ENCODE data around the gene SMAD6. TPM values are rescaled to one million over a fixed set of nuclear protein-coding genes. Genes with fewer than 3 reads are reported as not detected.

Gene SMAD6
- total and polyA plus RNA-seq, 2 experiments from 2014 or later = 3.6 to 32.9 TPM

- H3F3A ChIP-seq (ENCODE audit: insufficient read depth) = no peaks in the 10 kb centered on the region; the same call in 1 of the 2 replicates
- no peak overlapping the region for H3K27ac ChIP-seq
- no peaks in the 10 kb centered on the region for H3K9me2 ChIP-seq (ENCODE audit: insufficient read depth)
- WGBS, 2 experiments (ENCODE audit: low coverage in 1 of 2, low lambda C conversion rate in 2 of 2, missing lambda C conversion rate in 2 of 2) = 75% methylated on average over 2 of the region's 2 CpGs
- in situ Hi-C loops (cut with MboI) = no loop called here
- no peak for DNase-seq
- H3K27me3 ChIP-seq (replicated peaks; ENCODE audit: insufficient read depth) = no peaks in the 10 kb centered on the region
- H4K20me1 ChIP-seq (ENCODE audit: insufficient read depth) = no peaks in the 10 kb centered on the region
- H3K79me2 ChIP-seq (ENCODE audit: insufficient read depth) = no peaks in the 10 kb centered on the region
- H3K4me1 ChIP-seq (ENCODE audit: insufficient read depth) = no peaks in the 10 kb centered on the region
- no peaks in the 10 kb centered on the region for H3K9me3 ChIP-seq (ENCODE audit: low read depth)
- H3K4me3 ChIP-seq = no peak overlapping the region
- H2AFZ ChIP-seq = no peak overlapping the region
- H3K36me3 ChIP-seq (ENCODE audit: low read depth) = no peaks in the 10 kb centered on the region
- TF ChIP-seq EZH2 (IDR thresholded peaks at IDR 0.05; ENCODE audit: insufficient read depth, poor library complexity, severe bottlenecking) (no peak), EZH2phosphoT487 (IDR thresholded peaks at IDR 0.05; ENCODE audit: insufficient read depth, low read depth) (no peak)
- no peak overlapping the region for H3K4me2 ChIP-seq (ENCODE audit: unreplicated experiment)
- no peak overlapping the region for H3K9ac ChIP-seq
Observed at GRCh38 chr15:66681395-66681794, 20.6 kb upstream of the SMAD6 start.

- Histone ChIP-seq H3K27ac (no peak overlapping the region), H4K20me1 (ENCODE audit: insufficient read depth) (no peaks in the 10 kb centered on the region), H3K36me3 (ENCODE audit: low read depth) (no peaks in the 10 kb centered on the region), H3K4me1 (ENCODE audit: insufficient read depth) (no peaks in the 10 kb centered on the region), H3K4me3 (no peak overlapping the region), H3K9ac (no peak overlapping the region), H3K27me3 (replicated peaks; ENCODE audit: insufficient read depth) (no peaks in the 10 kb centered on the region), H3K4me2 (ENCODE audit: unreplicated experiment) (no peak overlapping the region), H3F3A (ENCODE audit: insufficient read depth) (no peaks in the 10 kb centered on the region; the same call in 1 of the 2 replicates), H3K9me2 (ENCODE audit: insufficient read depth) (no peaks in the 10 kb centered on the region), H2AFZ (no peak overlapping the region), H3K79me2 (ENCODE audit: insufficient read depth) (no peaks in the 10 kb centered on the region), H3K9me3 (ENCODE audit: low read depth) (no peaks in the 10 kb centered on the region)
- no peak for TF ChIP-seq EZH2 (IDR thresholded peaks at IDR 0.05; ENCODE audit: insufficient read depth, poor library complexity, severe bottlenecking)
- TF ChIP-seq EZH2phosphoT487 (IDR thresholded peaks at IDR 0.05; ENCODE audit: insufficient read depth, low read depth) = no peak
- 84 to 85% methylated on average over 2 of the region's 2 CpGs for WGBS, 2 experiments (ENCODE audit: low coverage in 1 of 2, low lambda C conversion rate in 2 of 2, missing lambda C conversion rate in 2 of 2)
- no peak for DNase-seq
- in situ Hi-C loops (cut with MboI) = no loop called here
Observed at GRCh38 chr15:66682246-66682645, 19.8 kb upstream of the SMAD6 start.

- H3K36me3 ChIP-seq (ENCODE audit: low read depth) = no peaks in the 10 kb centered on the region
- H3K27ac ChIP-seq = no peak overlapping the region
- in situ Hi-C loops (cut with MboI) = no loop called here
- no peak overlapping the region for H3K4me2 ChIP-seq (ENCODE audit: unreplicated experiment)
- H3K79me2 ChIP-seq (ENCODE audit: insufficient read depth) = no peaks in the 10 kb centered on the region
- WGBS, 2 experiments (ENCODE audit: low coverage in 1 of 2, low lambda C conversion rate in 2 of 2, missing lambda C conversion rate in 2 of 2) = 5 to 24% methylated on average over 1 of the region's 1 CpG
- H3K4me3 ChIP-seq = no peak overlapping the region
- H3K9me3 ChIP-seq (ENCODE audit: low read depth) = no peaks in the 10 kb centered on the region
- no peak overlapping the region for H3K9ac ChIP-seq
- H3F3A ChIP-seq (ENCODE audit: insufficient read depth) = no peaks in the 10 kb centered on the region; the same call in 1 of the 2 replicates
- no peaks in the 10 kb centered on the region for H4K20me1 ChIP-seq (ENCODE audit: insufficient read depth)
- no peak overlapping the region for H2AFZ ChIP-seq
- TF ChIP-seq EZH2 (IDR thresholded peaks at IDR 0.05; ENCODE audit: insufficient read depth, poor library complexity, severe bottlenecking) = no peak
- TF ChIP-seq EZH2phosphoT487 (IDR thresholded peaks at IDR 0.05; ENCODE audit: insufficient read depth, low read depth) = no peak
- DNase-seq = peak; percentile 62
- no peaks in the 10 kb centered on the region for H3K27me3 ChIP-seq (replicated peaks; ENCODE audit: insufficient read depth)
- H3K4me1 ChIP-seq (ENCODE audit: insufficient read depth) = no peaks in the 10 kb centered on the region
- no peaks in the 10 kb centered on the region for H3K9me2 ChIP-seq (ENCODE audit: insufficient read depth)
Observed at GRCh38 chr15:66682865-66683264, 19.2 kb upstream of the SMAD6 start.

- no peaks in the 10 kb centered on the region for H3K36me3 ChIP-seq (ENCODE audit: low read depth)
- H3K9ac ChIP-seq = no peak overlapping the region
- H4K20me1 ChIP-seq (ENCODE audit: insufficient read depth) = no peaks in the 10 kb centered on the region
- no peak overlapping the region for H3K4me2 ChIP-seq (ENCODE audit: unreplicated experiment)
- H3K79me2 ChIP-seq (ENCODE audit: insufficient read depth) = no peaks in the 10 kb centered on the region
- no peaks in the 10 kb centered on the region for H3K9me3 ChIP-seq (ENCODE audit: low read depth)
- H3K27me3 ChIP-seq (replicated peaks; ENCODE audit: insufficient read depth) = no peaks in the 10 kb centered on the region
- H2AFZ ChIP-seq = no peak overlapping the region
- in situ Hi-C loops (cut with MboI) = no loop called here
- no peak for TF ChIP-seq EZH2 (IDR thresholded peaks at IDR 0.05; ENCODE audit: insufficient read depth, poor library complexity, severe bottlenecking)
- TF ChIP-seq EZH2phosphoT487 (IDR thresholded peaks at IDR 0.05; ENCODE audit: insufficient read depth, low read depth) = no peak
- no peak overlapping the region for H3K4me3 ChIP-seq
- no peaks in the 10 kb centered on the region; the same call in 1 of the 2 replicates for H3F3A ChIP-seq (ENCODE audit: insufficient read depth)
- no peak overlapping the region for H3K27ac ChIP-seq
- DNase-seq = no peak
- no peaks in the 10 kb centered on the region for H3K4me1 ChIP-seq (ENCODE audit: insufficient read depth)
- no peaks in the 10 kb centered on the region for H3K9me2 ChIP-seq (ENCODE audit: insufficient read depth)
Observed at GRCh38 chr15:66684136-66684681, 17.8 kb upstream of the SMAD6 start.
